Osteoblast (primary cell): ENCODE data around the gene TMEM132C. TPM values are rescaled to one million over a fixed set of nuclear protein-coding genes. Genes with fewer than 3 reads are reported as not detected.

ENCODE experiments used
- DNase-seq: peaks from one replicate; pipeline ENCODE4 v3.0.0; 2011; ENCODE audit warnings: low spot score, mixed read lengths; ENCODE audit not compliant: insufficient read length; ENCODE audit errors: missing footprints
- H2AFZ ChIP-seq: 2 replicates; pipeline ENCODE4 v1.6.0; 2011; ENCODE audit warnings: mild to moderate bottlenecking, low read length
- H3K27ac ChIP-seq: 2 replicates; pipeline ENCODE4 v1.5.1; 2011; ENCODE audit warnings: mild to moderate bottlenecking, low read depth, low read length, moderate library complexity
- H3K27me3 ChIP-seq: 2 replicates; pipeline ENCODE4 v1.6.0; 2012; ENCODE audit warnings: mild to moderate bottlenecking, control low read depth, inconsistent platforms, low read length, moderate library complexity; ENCODE audit not compliant: insufficient read depth
- H3K36me3 ChIP-seq: 2 replicates; pipeline ENCODE4 v1.5.1; 2011; ENCODE audit warnings: mild to moderate bottlenecking, low read length, control low read depth, moderate library complexity; ENCODE audit not compliant: insufficient read depth
- H3K4me1 ChIP-seq: 2 replicates; pipeline ENCODE4 v1.5.1; 2011; ENCODE audit warnings: mild to moderate bottlenecking, low read length, control low read depth, moderate library complexity; ENCODE audit not compliant: insufficient read depth
- H3K4me2 ChIP-seq: 2 replicates; pipeline ENCODE4 v1.6.0; 2011; ENCODE audit warnings: mild to moderate bottlenecking, low read length; ENCODE audit not compliant: insufficient read depth
- H3K4me3 ChIP-seq: fragments of 200-600 bp; sonication (generic); 3 replicates; pipeline ENCODE4 v1.5.1; 2012; ENCODE audit warnings: mild to moderate bottlenecking, low read length, inconsistent platforms; ENCODE audit not compliant: insufficient read depth
- H3K79me2 ChIP-seq: 2 replicates; pipeline ENCODE4 v1.6.0; 2012; ENCODE audit warnings: mild to moderate bottlenecking, low read length, control low read depth, inconsistent platforms; ENCODE audit not compliant: insufficient read depth
- H3K9me3 ChIP-seq: 2 replicates; pipeline ENCODE4 v1.5.1; 2011; ENCODE audit warnings: low read depth, low read length, control low read depth
- H4K20me1 ChIP-seq: 2 replicates; pipeline ENCODE4 v1.6.0; 2012; ENCODE audit warnings: mild to moderate bottlenecking, low read length, control low read depth; ENCODE audit not compliant: insufficient read depth
- total RNA-seq: library from RNA; depleted of rRNA; stranded (reverse); fragments of >200 nt; gene quantifications from 2 replicates; pipeline ENCODE4 v1.2.3, GENCODE V29; 2012
- TF ChIP-seq, protein P1 (sequence below): IDR thresholded peaks from 2 replicates; pipeline ENCODE4 v1.5.1; 2011; ENCODE audit warnings: mild to moderate bottlenecking, low read depth, low read length, moderate library complexity; ENCODE audit errors: extremely low read depth

TMEM132C gene
- total RNA-seq, 1 donor: not detected

DNA sequence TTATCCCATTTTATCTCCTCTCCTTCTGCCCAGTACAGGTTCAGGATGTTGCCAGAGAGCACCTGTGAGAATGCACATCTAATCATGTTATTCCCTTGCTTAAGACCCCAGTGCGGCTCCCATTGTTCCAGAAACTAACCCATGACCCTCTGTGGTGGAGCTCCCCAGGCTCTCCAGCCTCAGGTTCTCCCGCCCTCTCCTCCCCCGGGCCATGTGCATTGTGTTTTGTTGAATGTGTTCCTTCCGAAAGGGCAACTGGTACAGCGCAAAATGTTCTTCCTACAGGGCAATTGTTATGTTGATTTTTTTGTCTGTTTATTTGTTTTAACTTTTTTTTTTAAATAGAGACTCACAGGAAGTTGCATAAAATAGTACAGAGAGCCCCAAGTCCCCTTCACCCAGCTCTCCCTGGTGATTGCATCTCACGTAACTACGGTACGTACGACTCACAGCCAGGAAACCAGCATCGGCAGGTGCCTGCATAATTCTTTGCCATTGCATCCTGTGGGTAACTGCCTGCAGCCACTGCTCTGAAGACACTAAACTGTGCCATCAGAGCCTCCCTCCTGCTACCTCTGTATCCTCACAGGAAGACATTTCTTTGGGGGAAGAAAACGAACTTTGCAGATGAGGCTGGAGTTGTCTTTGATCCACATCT is 31.2 kb downstream of the TMEM132C start:
- H3K27me3 ChIP-seq: no peaks in the 10 kb centered on the region
- no peaks in the 10 kb centered on the region for H4K20me1 ChIP-seq
- H3K27ac ChIP-seq: no peak overlapping the region
- H3K4me1 ChIP-seq: no peaks in the 10 kb centered on the region
- H3K4me3 ChIP-seq: no peak overlapping the region
- H3K36me3 ChIP-seq: no peaks in the 10 kb centered on the region
- H2AFZ ChIP-seq: no peak overlapping the region
- H3K4me2 ChIP-seq: no peak overlapping the region
- peaks cover 2% of the 10 kb centered on the region for H3K9me3 ChIP-seq
- H3K79me2 ChIP-seq: no peaks in the 10 kb centered on the region
- no peak for DNase-seq
- TF ChIP-seq, protein P1, sequence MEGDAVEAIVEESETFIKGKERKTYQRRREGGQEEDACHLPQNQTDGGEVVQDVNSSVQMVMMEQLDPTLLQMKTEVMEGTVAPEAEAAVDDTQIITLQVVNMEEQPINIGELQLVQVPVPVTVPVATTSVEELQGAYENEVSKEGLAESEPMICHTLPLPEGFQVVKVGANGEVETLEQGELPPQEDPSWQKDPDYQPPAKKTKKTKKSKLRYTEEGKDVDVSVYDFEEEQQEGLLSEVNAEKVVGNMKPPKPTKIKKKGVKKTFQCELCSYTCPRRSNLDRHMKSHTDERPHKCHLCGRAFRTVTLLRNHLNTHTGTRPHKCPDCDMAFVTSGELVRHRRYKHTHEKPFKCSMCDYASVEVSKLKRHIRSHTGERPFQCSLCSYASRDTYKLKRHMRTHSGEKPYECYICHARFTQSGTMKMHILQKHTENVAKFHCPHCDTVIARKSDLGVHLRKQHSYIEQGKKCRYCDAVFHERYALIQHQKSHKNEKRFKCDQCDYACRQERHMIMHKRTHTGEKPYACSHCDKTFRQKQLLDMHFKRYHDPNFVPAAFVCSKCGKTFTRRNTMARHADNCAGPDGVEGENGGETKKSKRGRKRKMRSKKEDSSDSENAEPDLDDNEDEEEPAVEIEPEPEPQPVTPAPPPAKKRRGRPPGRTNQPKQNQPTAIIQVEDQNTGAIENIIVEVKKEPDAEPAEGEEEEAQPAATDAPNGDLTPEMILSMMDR: no peak

DNA sequence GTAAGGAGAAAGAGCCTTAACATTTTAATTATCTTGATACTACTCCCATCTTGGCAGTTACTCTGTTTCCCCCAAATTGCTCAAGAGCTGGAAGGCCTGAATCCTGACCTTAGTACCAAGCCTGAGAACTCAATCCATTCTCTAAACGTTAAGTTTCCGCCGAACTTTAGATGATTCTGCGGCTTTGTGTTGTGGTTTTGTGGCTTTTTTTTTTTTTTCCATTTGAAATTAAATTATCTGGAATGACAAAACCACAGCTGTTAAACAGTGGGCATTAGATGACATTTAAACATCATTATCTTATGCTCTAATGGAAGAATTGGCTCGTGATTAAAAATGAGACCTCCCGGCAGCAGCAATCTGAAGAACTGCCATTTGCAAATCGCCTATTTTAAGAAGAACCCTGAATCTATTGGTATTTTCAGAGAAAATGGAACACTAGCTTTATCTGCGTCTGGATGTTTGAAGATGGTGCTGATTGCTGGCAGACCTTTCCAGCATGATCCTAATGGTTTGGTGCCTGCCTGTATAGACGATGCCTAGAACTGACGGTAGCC is 38.4 kb downstream of the TMEM132C start:
- no peaks in the 10 kb centered on the region for H3K27me3 ChIP-seq
- TF ChIP-seq, protein P1: no peak
- no peaks in the 10 kb centered on the region for H3K79me2 ChIP-seq

DNA sequence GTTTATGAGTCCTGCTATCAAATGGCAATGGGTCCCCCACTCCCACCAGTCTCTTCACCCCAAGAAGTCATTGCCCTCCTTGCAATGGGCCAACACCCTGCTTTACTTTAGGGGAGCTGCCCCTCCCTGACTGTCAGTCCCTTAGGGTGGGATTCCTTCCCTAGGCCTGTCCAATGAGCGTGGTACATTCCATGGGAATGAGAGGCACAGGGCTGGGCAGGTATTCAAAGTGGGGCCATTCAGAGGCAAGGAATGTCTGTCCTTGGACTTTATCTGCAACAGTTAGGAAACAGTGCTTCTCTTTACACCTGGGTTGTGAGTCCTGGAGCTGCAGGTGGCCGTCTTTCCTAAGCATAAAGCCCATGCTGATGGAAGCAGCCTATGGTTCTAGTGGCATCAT is 40.8 kb downstream of the TMEM132C start:
- DNase-seq: no peak
- H3K9me3 ChIP-seq: no peaks in the 10 kb centered on the region
- H4K20me1 ChIP-seq: no peaks in the 10 kb centered on the region
- no peak overlapping the region for H2AFZ ChIP-seq
- no peaks in the 10 kb centered on the region for H3K79me2 ChIP-seq
- H3K4me3 ChIP-seq: no peak overlapping the region
- no peaks in the 10 kb centered on the region for H3K36me3 ChIP-seq
- H3K4me1 ChIP-seq: no peaks in the 10 kb centered on the region
- no peak overlapping the region for H3K4me2 ChIP-seq
- no peak overlapping the region for H3K27ac ChIP-seq
- TF ChIP-seq, protein P1: no peak
- H3K27me3 ChIP-seq: no peaks in the 10 kb centered on the region

More for the DNA sequence above, 38.4 kb downstream of the TMEM132C start:
- H3K27ac ChIP-seq: no peak overlapping the region
- no peaks in the 10 kb centered on the region for H3K4me1 ChIP-seq
- no peak overlapping the region for H3K4me2 ChIP-seq
- H2AFZ ChIP-seq: no peak overlapping the region
- no peaks in the 10 kb centered on the region for H4K20me1 ChIP-seq
- no peak overlapping the region for H3K4me3 ChIP-seq
- peak; percentile 76 for DNase-seq
- H3K36me3 ChIP-seq: no peaks in the 10 kb centered on the region
- no peaks in the 10 kb centered on the region for H3K9me3 ChIP-seq

DNA sequence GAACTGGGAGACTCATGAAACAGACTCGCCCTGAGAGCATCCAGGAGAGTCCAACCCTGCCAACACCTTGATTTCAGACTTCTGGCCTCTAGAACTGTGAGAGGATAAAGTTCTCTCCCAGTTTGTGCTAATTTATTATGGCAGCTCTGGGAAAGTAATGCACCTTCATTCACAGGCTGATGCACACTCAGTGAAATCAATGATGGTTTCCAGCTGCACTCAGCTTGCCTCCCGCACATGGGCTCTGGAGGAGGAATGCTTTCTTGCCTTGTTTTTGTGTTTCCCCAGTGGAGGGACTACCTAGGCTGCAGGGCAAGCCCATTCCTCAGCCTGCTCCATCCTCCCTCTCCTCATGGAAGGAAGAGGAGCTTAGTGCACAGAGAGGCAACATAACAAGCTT is 45.7 kb downstream of the TMEM132C start:
- TF ChIP-seq, protein P1: no peak
- H4K20me1 ChIP-seq: no peaks in the 10 kb centered on the region
- H3K9me3 ChIP-seq: no peaks in the 10 kb centered on the region
- no peaks in the 10 kb centered on the region for H3K4me1 ChIP-seq
- no peak overlapping the region for H3K4me3 ChIP-seq
- no peak overlapping the region for H3K27ac ChIP-seq
- no peaks in the 10 kb centered on the region for H3K36me3 ChIP-seq
- no peaks in the 10 kb centered on the region for H3K79me2 ChIP-seq
- H2AFZ ChIP-seq: no peak overlapping the region
- DNase-seq: no peak
- H3K4me2 ChIP-seq: no peak overlapping the region
- H3K27me3 ChIP-seq: no peaks in the 10 kb centered on the region
